HepG2 (cell line): ENCODE data around the gene MAP3K21.

ENCODE experiments used
- BHLHE40 ChIP-seq: IDR thresholded peaks from 2 replicates; pipeline ENCODE4 v1.6.1; 2011; ENCODE audit warnings: low read length, improper control_type of control experiment
- CBX2 ChIP-seq, 2 experiments: fragments of 200-600 bp in 1 of 2; sonication (generic); formaldehyde crosslinking in 1 of 2; IDR thresholded peaks; 2 replicates each; pipeline versions ENCODE4 v1.7.0 to v1.8.1; 2018 to 2022; ENCODE audit warnings: low read depth in 2 of 2, low read length in 1 of 2, mild to moderate bottlenecking in 1 of 2, missing genetic modification reagents in 1 of 2
- CBX5 ChIP-seq: sonication (generic); formaldehyde crosslinking; IDR thresholded peaks from 2 replicates; pipeline ENCODE4 v1.4.0; 2020; ENCODE audit warnings: missing genetic modification reagents, borderline replicate concordance
- CC2D1A ChIP-seq: sonication (generic); formaldehyde crosslinking; IDR thresholded peaks from 2 replicates; pipeline ENCODE4 v1.8.1; 2023; ENCODE audit warnings: mild to moderate bottlenecking, missing genetic modification reagents
- EZH2 ChIP-seq: conservative IDR thresholded peaks from 2 replicates; pipeline ENCODE4 v1.6.1; 2012; ENCODE audit warnings: mild to moderate bottlenecking, low read depth, low read length, moderate library complexity
- FOXM1 ChIP-seq: sonication (generic); formaldehyde crosslinking; IDR thresholded peaks from 2 replicates; pipeline ENCODE4 v1.5.0; 2020; ENCODE audit warnings: missing genetic modification reagents
- NKX3-1 ChIP-seq: sonication (generic); formaldehyde crosslinking; IDR thresholded peaks from 2 replicates; pipeline ENCODE4 v1.5.0; 2020; ENCODE audit warnings: missing genetic modification reagents
- SMAD1 ChIP-seq: sonication (generic); formaldehyde crosslinking; IDR thresholded peaks from 2 replicates; pipeline ENCODE4 v1.4.0; 2020; ENCODE audit warnings: missing genetic modification reagents, low read depth, mild to moderate bottlenecking, borderline replicate concordance
- TF ChIP-seq, protein P1 (sequence below): sonication (generic); formaldehyde crosslinking; IDR thresholded peaks from 2 replicates; pipeline ENCODE4 v1.8.1; 2022; ENCODE audit warnings: low read depth, mild to moderate bottlenecking, missing genetic modification reagents
- TF ChIP-seq, protein P2 (sequence below): sonication (generic); formaldehyde crosslinking; IDR thresholded peaks from 2 replicates; pipeline ENCODE4 v1.5.0; 2020; ENCODE audit warnings: mild to moderate bottlenecking, missing genetic modification reagents, moderate library complexity

DNA sequence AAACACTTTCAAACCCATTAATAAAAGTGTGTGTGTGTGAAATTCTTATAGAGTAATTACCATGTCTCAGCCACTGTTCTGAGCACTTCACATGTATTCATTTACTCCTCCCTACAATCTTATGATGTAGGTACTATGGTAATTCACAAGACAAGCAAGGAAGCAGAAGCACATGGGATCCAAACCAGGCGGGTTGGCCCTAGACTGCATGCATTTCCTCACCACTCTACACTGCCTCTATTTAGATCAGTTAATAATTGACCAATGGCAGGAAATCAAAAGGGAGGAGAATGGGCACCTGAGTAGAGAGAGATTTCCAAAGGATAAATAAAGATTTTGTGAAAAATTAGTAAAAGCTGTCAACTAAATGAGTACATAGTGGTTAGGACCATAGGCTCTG, 15.7 kb downstream of the MAP3K21 start:
- TF ChIP-seq CC2D1A (no peak), FOXM1 (CRISPR knock-in tag) (no peak), NKX3-1 (CRISPR knock-in tag) (no peak), SMAD1 (CRISPR knock-in tag) (no peak), CBX5 (CRISPR knock-in tag) (no peak), CBX2 (IDR thresholded peaks at IDR 0.05; ENCODE audit: low read depth, low read length) (no peak), CBX2 (CRISPR knock-in tag; IDR thresholded peaks at IDR 0.05; ENCODE audit: low read depth) (no peak), BHLHE40 (no peak), EZH2 (no peak)
- TF ChIP-seq, protein P1, sequence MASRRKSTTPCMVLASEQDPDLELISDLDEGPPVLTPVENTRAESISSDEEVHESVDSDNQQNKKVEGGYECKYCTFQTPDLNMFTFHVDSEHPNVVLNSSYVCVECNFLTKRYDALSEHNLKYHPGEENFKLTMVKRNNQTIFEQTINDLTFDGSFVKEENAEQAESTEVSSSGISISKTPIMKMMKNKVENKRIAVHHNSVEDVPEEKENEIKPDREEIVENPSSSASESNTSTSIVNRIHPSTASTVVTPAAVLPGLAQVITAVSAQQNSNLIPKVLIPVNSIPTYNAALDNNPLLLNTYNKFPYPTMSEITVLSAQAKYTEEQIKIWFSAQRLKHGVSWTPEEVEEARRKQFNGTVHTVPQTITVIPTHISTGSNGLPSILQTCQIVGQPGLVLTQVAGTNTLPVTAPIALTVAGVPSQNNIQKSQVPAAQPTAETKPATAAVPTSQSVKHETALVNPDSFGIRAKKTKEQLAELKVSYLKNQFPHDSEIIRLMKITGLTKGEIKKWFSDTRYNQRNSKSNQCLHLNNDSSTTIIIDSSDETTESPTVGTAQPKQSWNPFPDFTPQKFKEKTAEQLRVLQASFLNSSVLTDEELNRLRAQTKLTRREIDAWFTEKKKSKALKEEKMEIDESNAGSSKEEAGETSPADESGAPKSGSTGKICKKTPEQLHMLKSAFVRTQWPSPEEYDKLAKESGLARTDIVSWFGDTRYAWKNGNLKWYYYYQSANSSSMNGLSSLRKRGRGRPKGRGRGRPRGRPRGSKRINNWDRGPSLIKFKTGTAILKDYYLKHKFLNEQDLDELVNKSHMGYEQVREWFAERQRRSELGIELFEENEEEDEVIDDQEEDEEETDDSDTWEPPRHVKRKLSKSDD (CRISPR knock-in tag) = no peak
- TF ChIP-seq, protein P2, sequence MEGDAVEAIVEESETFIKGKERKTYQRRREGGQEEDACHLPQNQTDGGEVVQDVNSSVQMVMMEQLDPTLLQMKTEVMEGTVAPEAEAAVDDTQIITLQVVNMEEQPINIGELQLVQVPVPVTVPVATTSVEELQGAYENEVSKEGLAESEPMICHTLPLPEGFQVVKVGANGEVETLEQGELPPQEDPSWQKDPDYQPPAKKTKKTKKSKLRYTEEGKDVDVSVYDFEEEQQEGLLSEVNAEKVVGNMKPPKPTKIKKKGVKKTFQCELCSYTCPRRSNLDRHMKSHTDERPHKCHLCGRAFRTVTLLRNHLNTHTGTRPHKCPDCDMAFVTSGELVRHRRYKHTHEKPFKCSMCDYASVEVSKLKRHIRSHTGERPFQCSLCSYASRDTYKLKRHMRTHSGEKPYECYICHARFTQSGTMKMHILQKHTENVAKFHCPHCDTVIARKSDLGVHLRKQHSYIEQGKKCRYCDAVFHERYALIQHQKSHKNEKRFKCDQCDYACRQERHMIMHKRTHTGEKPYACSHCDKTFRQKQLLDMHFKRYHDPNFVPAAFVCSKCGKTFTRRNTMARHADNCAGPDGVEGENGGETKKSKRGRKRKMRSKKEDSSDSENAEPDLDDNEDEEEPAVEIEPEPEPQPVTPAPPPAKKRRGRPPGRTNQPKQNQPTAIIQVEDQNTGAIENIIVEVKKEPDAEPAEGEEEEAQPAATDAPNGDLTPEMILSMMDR (CRISPR knock-in tag) = no peak
